ENCODE data around the gene BAK1. TPM values are rescaled to one million over a fixed set of nuclear protein-coding genes. Genes with fewer than 3 reads are reported as not detected.
A peak's percentile ranks its signal among the peaks of the same experiment; 100 is the strongest.
"Not testable (repeated sequence)": the region's sequence is repeated elsewhere in the genome, so short reads cannot be mapped to it uniquely, and the experiment has no call there.

BAK1 gene
- total RNA-seq, 2 experiments from 2014 or later, result 70.9 to 74.4 TPM

DNA sequence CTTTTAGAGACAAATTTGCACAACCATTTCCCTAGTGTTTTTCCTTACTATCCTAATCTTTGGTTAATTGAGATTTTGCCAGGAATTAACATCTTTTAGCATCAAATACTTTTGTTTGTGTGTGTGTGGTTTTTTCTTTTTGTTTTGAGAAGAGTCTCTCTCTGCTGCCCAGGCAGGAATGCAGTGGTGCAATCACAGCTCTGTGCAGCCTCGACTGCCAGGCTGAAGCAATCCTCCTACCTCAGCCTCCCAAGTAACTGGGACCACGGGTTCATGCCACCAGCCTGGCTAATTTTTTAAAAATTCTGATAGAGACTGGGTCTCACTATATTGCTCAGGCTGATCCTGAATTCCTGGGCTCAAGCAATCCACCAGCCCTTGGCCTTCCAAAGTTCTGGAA is 28.5 kb downstream of the BAK1 start:
- Mint-ChIP-seq H3K4me1 (peaks cover 22% of the 10 kb centered on the region), H3K36me3 (no peaks in the 10 kb centered on the region), H3K27ac (no peak overlapping the region), H3K27me3 (no peaks in the 10 kb centered on the region), H3K4me3 (no peak overlapping the region), H3K9me3 (ENCODE audit: low read depth) (no peaks in the 10 kb centered on the region)
- ATAC-seq (no peak), DNase-seq (no peak)
- CTCF ChIA-PET, result no interaction called here

DNA sequence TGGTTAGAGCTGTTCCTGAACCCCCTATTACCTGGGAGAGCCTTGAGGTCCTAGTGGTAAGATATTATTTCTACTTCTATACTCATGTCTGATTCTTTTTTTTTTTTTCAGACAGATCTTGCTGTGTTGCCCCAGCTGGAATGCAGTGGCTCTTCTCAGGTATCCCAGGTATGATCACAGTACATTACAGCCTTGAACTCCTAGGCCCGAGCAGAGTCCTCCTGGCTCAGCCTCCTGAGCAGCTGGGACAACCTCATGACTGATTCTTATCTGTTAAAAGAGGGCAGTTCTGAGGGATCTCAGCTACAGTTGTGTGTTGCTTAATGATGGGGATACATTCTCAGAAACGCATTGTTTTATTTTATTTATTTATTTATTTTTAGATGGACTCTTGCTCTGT is 30.2 kb downstream of the BAK1 start:
- CTCF ChIA-PET, result interaction anchor here (0.9 kb wide), 2 partner anchors 14 to 35 kb away, joined by 3 read pairs; no protein-coding TSS in a partner anchor
- no peaks in the 10 kb centered on the region for H3K9me3 Mint-ChIP-seq (ENCODE audit: low read depth)
- no peak overlapping the region for H3K27ac Mint-ChIP-seq

DNA sequence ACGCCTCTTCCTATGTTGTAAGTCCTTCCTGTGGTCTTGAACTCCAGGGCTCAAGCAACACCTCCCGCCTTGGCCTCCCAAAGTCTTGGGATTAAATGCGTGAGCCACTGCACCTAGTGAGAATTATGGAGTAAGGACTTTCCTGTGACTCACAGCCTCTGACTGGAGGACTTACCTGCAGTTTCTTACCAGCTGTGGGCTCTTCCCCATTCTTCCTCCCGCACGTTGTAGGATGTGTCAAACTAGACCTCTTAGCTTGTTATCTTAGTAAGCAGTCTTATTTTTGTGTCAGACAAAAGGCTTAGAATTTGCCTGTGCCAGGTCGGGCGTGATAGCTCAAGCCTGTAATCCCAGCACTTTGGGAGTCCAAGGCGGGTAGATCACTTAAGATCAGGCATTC is 30.9 kb downstream of the BAK1 start:
- ATAC-seq, result no peak
- peak overlapping the region; percentile 56 for H3K27ac Mint-ChIP-seq
- CTCF ChIA-PET, result interaction anchor here (0.7 to 2.0 kb wide), 5 partner anchors 9 to 37 kb away, joined by 3 to 6 read pairs (median 3); partner anchors contain the start of gene BAK1

More for the DNA sequence above, 30.2 kb downstream of the BAK1 start:
- peaks cover 22% of the 10 kb centered on the region for H3K4me1 Mint-ChIP-seq
- H3K4me3 Mint-ChIP-seq, result no peak overlapping the region
- no peak for ATAC-seq
- no peaks in the 10 kb centered on the region for H3K36me3 Mint-ChIP-seq
- H3K27me3 Mint-ChIP-seq, result no peaks in the 10 kb centered on the region
- DNase-seq, result no peak

GRCh38 chr6:33547499-33547898 is 32.6 kb downstream of the BAK1 start:
- Mint-ChIP-seq H3K9me3 (ENCODE audit: low read depth) (no peaks in the 10 kb centered on the region), H3K4me3 (no peak overlapping the region), H3K27me3 (no peaks in the 10 kb centered on the region), H3K36me3 (no peaks in the 10 kb centered on the region), H3K4me1 (peaks cover 31% of the 10 kb centered on the region), H3K27ac (peak overlapping the region; percentile 78)
- DNase-seq, result no peak
- CTCF ChIA-PET, result interaction anchor here (0.8 to 2.0 kb wide), 6 partner anchors 7 to 164 kb away, joined by 3 to 6 read pairs (median 4); partner anchors contain the start of gene UQCC2
- no peak for ATAC-seq

More for the DNA sequence above, 30.9 kb downstream of the BAK1 start:
- no peaks in the 10 kb centered on the region for H3K36me3 Mint-ChIP-seq
- no peaks in the 10 kb centered on the region for H3K9me3 Mint-ChIP-seq (ENCODE audit: low read depth)
- no peaks in the 10 kb centered on the region for H3K27me3 Mint-ChIP-seq
- H3K4me3 Mint-ChIP-seq, result no peak overlapping the region
- H3K4me1 Mint-ChIP-seq, result peaks cover 22% of the 10 kb centered on the region
- no peak for DNase-seq

- H3K4me3 Mint-ChIP-seq, result no peak overlapping the region
- no peak overlapping the region for H3K27ac Mint-ChIP-seq
- peaks cover 31% of the 10 kb centered on the region for H3K4me1 Mint-ChIP-seq
- no peaks in the 10 kb centered on the region for H3K36me3 Mint-ChIP-seq
- DNase-seq (no peak), ATAC-seq (no peak)
- no peaks in the 10 kb centered on the region for H3K27me3 Mint-ChIP-seq
- H3K9me3 Mint-ChIP-seq (ENCODE audit: low read depth), result no peaks in the 10 kb centered on the region
- CTCF ChIA-PET, result interaction anchor here (1.0 to 1.3 kb wide), 2 partner anchors 32 to 116 kb away, joined by 4 read pairs; no protein-coding TSS in a partner anchor
Observed at GRCh38 chr6:33546766-33547165, 33.3 kb downstream of the BAK1 start.

GRCh38 chr6:33545292-33545691 is 34.8 kb downstream of the BAK1 start:
- DNase-seq; ATAC-seq; CTCF ChIA-PET; H3K27me3 Mint-ChIP-seq; H3K36me3 Mint-ChIP-seq; H3K27ac Mint-ChIP-seq; H3K9me3 Mint-ChIP-seq (ENCODE audit: low read depth); H3K4me3 Mint-ChIP-seq: not testable (repeated sequence)
- peaks cover 31% of the 10 kb centered on the region for H3K4me1 Mint-ChIP-seq

- Mint-ChIP-seq H3K27me3 (no peaks in the 10 kb centered on the region), H3K36me3 (no peaks in the 10 kb centered on the region), H3K9me3 (ENCODE audit: low read depth) (no peaks in the 10 kb centered on the region), H3K27ac (no peak overlapping the region), H3K4me1 (peaks cover 22% of the 10 kb centered on the region), H3K4me3 (no peak overlapping the region)
- DNase-seq (no peak), ATAC-seq (no peak)
- CTCF ChIA-PET, result no interaction called here
Observed at GRCh38 chr6:33543116-33543515, 37.0 kb downstream of the BAK1 start.

- Mint-ChIP-seq H3K4me1 (peaks cover 14% of the 10 kb centered on the region), H3K9me3 (ENCODE audit: low read depth) (no peaks in the 10 kb centered on the region), H3K27me3 (no peaks in the 10 kb centered on the region), H3K27ac (no peak overlapping the region), H3K36me3 (no peaks in the 10 kb centered on the region), H3K4me3 (no peak overlapping the region)
- ATAC-seq, result no peak
- CTCF ChIA-PET, result interaction anchor here (1.0 to 1.9 kb wide), 2 partner anchors 7 to 10 kb away, joined by 3 to 6 read pairs; no protein-coding TSS in a partner anchor
- no peak for DNase-seq
Observed at GRCh38 chr6:33540768-33541167, 39.3 kb downstream of the BAK1 start.

GRCh38 chr6:33534702-33535101 is 45.4 kb downstream of the BAK1 start:
- ATAC-seq (no peak), DNase-seq (no peak)
- Mint-ChIP-seq H3K4me1 (peaks cover 27% of the 10 kb centered on the region), H3K4me3 (peak overlapping the region; percentile 73), H3K36me3 (peaks cover 6% of the 10 kb centered on the region), H3K9me3 (ENCODE audit: low read depth) (peaks cover 2% of the 10 kb centered on the region), H3K27ac (no peak overlapping the region), H3K27me3 (no peaks in the 10 kb centered on the region)
- CTCF ChIA-PET, result interaction anchor here (2.5 kb wide), 1 partner anchor 45 kb away, joined by 16 read pairs; the partner anchor contains the start of gene BAK1

DNA sequence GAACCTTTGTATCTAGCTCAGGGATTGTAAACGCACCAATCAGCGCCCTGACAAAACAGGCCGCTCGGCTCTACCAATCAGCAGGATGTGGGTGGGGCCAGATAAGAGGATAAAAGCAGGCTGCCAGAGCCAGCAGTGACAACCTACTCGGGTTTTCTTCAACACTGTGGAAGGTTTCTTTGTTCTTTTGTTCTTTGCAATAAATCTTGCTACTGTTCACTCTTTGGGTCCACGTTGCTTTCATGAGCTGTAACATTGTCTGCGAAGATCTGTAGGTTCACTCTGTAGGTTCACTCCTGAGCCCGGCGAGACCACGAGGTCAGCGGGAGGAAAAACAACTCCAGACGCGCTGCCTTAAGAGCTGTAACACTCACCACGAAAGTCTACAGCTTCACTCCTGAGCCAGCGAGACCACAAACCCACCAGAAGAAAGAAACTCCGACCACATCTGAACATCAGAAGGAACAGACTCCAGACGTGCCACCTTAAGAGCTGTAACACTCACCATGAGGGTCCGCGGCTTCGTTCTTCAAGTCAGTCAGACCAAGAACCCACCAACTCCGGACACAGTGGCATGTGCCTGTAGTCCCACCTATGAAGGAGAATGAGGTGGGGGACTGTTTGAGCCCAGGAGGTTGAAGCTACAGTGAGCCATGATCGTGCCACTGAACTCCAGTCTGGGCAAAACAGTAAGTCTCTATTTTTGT is 46.8 kb downstream of the BAK1 start:
- CTCF ChIA-PET, result interaction anchor here (1.0 to 2.5 kb wide), 7 partner anchors 15 to 211 kb away, joined by 3 to 16 read pairs (median 3); partner anchors contain the start of genes BAK1, CUTA and UQCC2
- not testable (repeated sequence) for H3K9me3 Mint-ChIP-seq (ENCODE audit: low read depth); H3K36me3 Mint-ChIP-seq; H3K27me3 Mint-ChIP-seq
- peak overlapping the region; percentile 73 for H3K4me3 Mint-ChIP-seq
- H3K27ac Mint-ChIP-seq, result peak overlapping the region; percentile 86
- DNase-seq, result peak; percentile 85
- H3K4me1 Mint-ChIP-seq, result peaks cover 27% of the 10 kb centered on the region
- ATAC-seq, result peak; percentile 81

DNA sequence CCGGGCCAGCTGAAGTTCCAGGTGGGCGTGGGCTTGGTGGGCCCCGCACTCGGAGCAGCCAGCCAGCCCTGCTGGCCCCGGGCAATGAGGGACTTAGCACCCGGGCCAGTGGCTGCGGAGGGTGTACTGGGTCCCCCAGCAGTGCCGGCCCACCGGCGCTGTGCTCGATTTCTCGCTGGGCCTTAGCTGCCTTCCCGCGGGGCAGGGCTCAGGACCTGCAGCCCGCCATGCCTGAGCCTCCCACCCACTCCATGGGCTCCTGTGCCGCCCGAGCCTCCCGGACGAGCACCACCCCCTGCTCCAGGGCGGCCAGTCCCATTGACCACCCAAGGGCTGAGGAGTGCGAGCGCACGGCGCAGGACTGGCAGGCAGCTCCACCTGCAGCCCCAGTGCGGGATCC is 47.6 kb downstream of the BAK1 start:
- Mint-ChIP-seq H3K4me1 (peaks cover 27% of the 10 kb centered on the region), H3K27ac (peak overlapping the region; percentile 86)
- ATAC-seq; H3K9me3 Mint-ChIP-seq (ENCODE audit: low read depth); H3K27me3 Mint-ChIP-seq; DNase-seq; H3K36me3 Mint-ChIP-seq; H3K4me3 Mint-ChIP-seq: not testable (repeated sequence)
- CTCF ChIA-PET, result interaction anchor here (1.4 to 2.5 kb wide), 2 partner anchors 42 to 47 kb away, joined by 3 to 16 read pairs; partner anchors contain the start of gene BAK1

GRCh38 chr6:33530617-33531016 is 49.5 kb downstream of the BAK1 start:
- H3K4me3 Mint-ChIP-seq; H3K9me3 Mint-ChIP-seq (ENCODE audit: low read depth); H3K36me3 Mint-ChIP-seq; ATAC-seq; DNase-seq; H3K27ac Mint-ChIP-seq; H3K27me3 Mint-ChIP-seq: not testable (repeated sequence)
- H3K4me1 Mint-ChIP-seq, result peaks cover 22% of the 10 kb centered on the region
- CTCF ChIA-PET, result interaction anchor here (0.6 to 1.2 kb wide), 3 partner anchors 9 to 24 kb away, joined by 3 to 4 read pairs (median 3); no protein-coding TSS in a partner anchor

Measured in activated CD8-positive, alpha-beta memory T cell treated with anti-CD3 and anti-CD28 coated beads, Interleukin-2, amount 10 ng/mL, durations not matched to agents 7 days and 5 days (primary cell).